Astrocyte (in vitro differentiated cells and primary cell): ENCODE data around the gene FGGY. TPM values are rescaled to one million over a fixed set of nuclear protein-coding genes. Genes with fewer than 3 reads are reported as not detected.
A peak's percentile ranks its signal among the peaks of the same experiment; 100 is the strongest.

ENCODE experiments used
- DNase-seq: peaks from one replicate; pipeline ENCODE4 v3.0.0-alpha.2; 2010; ENCODE audit warnings: low read depth
- FAIRE-seq: peaks from 2 replicates; lab custom pipeline; 2011; peaks lifted over from hg19 to GRCh38; lab: Jason Lieb, UNC
- H2AFZ ChIP-seq: 2 replicates; pipeline ENCODE4 v1.6.0; 2012; ENCODE audit warnings: low read depth, low read length, inconsistent platforms
- H3K27ac ChIP-seq: 2 replicates; pipeline ENCODE4 v1.5.1; 2011; ENCODE audit warnings: low read depth, low read length, inconsistent platforms
- H3K27me3 ChIP-seq: 2 replicates; pipeline ENCODE4 v1.6.0; 2011; ENCODE audit warnings: low read length, inconsistent platforms; ENCODE audit not compliant: insufficient read depth
- H3K36me3 ChIP-seq: 2 replicates; pipeline ENCODE4 v1.5.1; 2011; ENCODE audit warnings: low read length, inconsistent platforms; ENCODE audit not compliant: insufficient read depth
- H3K4me1 ChIP-seq: 2 replicates; pipeline ENCODE4 v1.5.1; 2011; ENCODE audit warnings: low read length, inconsistent platforms; ENCODE audit not compliant: insufficient read depth
- H3K4me2 ChIP-seq: 2 replicates; pipeline ENCODE4 v1.6.0; 2012; ENCODE audit warnings: low read length, inconsistent platforms
- H3K4me3 ChIP-seq: 2 replicates; pipeline ENCODE4 v1.5.1; 2011; ENCODE audit warnings: low read depth, mild to moderate bottlenecking, low read length, inconsistent platforms; ENCODE audit not compliant: insufficient read depth
- H3K79me2 ChIP-seq: 2 replicates; pipeline ENCODE4 v1.6.0; 2012; ENCODE audit warnings: mild to moderate bottlenecking, low read length, inconsistent platforms; ENCODE audit not compliant: insufficient read depth
- H3K9ac ChIP-seq: 2 replicates; pipeline ENCODE4 v1.6.0; 2012; ENCODE audit warnings: mild to moderate bottlenecking, low read length, inconsistent platforms
- H3K9me3 ChIP-seq: 2 replicates; pipeline ENCODE4 v1.5.1; 2012; ENCODE audit warnings: low read depth, mild to moderate bottlenecking, low read length, inconsistent platforms; ENCODE audit not compliant: insufficient read depth
- H4K20me1 ChIP-seq: 2 replicates; pipeline ENCODE4 v1.6.0; 2012; ENCODE audit warnings: low read length, inconsistent platforms; ENCODE audit not compliant: insufficient read depth
- H3K27ac Mint-ChIP-seq: one replicate; pipeline ENCODE4 v1.8.0; 2021; ENCODE audit warnings: mild to moderate bottlenecking, mixed read lengths; ENCODE audit not compliant: unreplicated experiment
- H3K27me3 Mint-ChIP-seq: one replicate; pipeline ENCODE4 v1.8.0; 2021; ENCODE audit warnings: low read depth, mixed read lengths; ENCODE audit not compliant: unreplicated experiment
- H3K36me3 Mint-ChIP-seq: one replicate; pipeline ENCODE4 v1.8.0; 2021; ENCODE audit warnings: low read depth, mixed read lengths; ENCODE audit not compliant: unreplicated experiment
- H3K4me1 Mint-ChIP-seq: one replicate; pipeline ENCODE4 v1.8.0; 2021; ENCODE audit warnings: low read depth, mixed read lengths; ENCODE audit not compliant: unreplicated experiment
- H3K4me3 Mint-ChIP-seq: one replicate; pipeline ENCODE4 v1.8.0; 2021; ENCODE audit warnings: mild to moderate bottlenecking, moderate library complexity, mixed read lengths; ENCODE audit not compliant: unreplicated experiment
- H3K9me3 Mint-ChIP-seq: one replicate; pipeline ENCODE4 v1.8.0; 2021; ENCODE audit warnings: mild to moderate bottlenecking, mixed read lengths; ENCODE audit not compliant: unreplicated experiment
- CTCF ChIP-seq: IDR thresholded peaks from 2 replicates; pipeline ENCODE4 v1.5.1; 2011; ENCODE audit warnings: low read depth, mild to moderate bottlenecking, inconsistent platforms, low read length, moderate library complexity; ENCODE audit not compliant: insufficient read depth
- EZH2 ChIP-seq: IDR thresholded peaks from 2 replicates; pipeline ENCODE4 v1.6.1; 2012; ENCODE audit warnings: mild to moderate bottlenecking, low read length, inconsistent platforms; ENCODE audit not compliant: insufficient read depth
- total RNA-seq: library from RNA; stranded (reverse); gene quantifications from 2 replicates; pipeline ENCODE4 v1.2.1, GENCODE V29; 2021

The FGGY gene
- total RNA-seq, 1 donor from 2014 or later: 6.8 TPM

- Histone ChIP-seq H3K4me1 (peaks cover 12% of the 10 kb centered on the region), H3K4me2 (no peak overlapping the region), H3K4me3 (no peak overlapping the region), H3K27me3 (no peaks in the 10 kb centered on the region), H3K79me2 (no peaks in the 10 kb centered on the region), H3K27ac (no peak overlapping the region), H3K9me3 (no peaks in the 10 kb centered on the region), H2AFZ (no peak overlapping the region), H3K9ac (no peak overlapping the region), H3K36me3 (no peaks in the 10 kb centered on the region), H4K20me1 (no peaks in the 10 kb centered on the region)
- TF ChIP-seq CTCF (no peak), EZH2 (no peak)
- FAIRE-seq (peak; percentile 55), DNase-seq (peak; percentile 60)
- H3K36me3 Mint-ChIP-seq: no peaks in the 10 kb centered on the region
- H3K27ac Mint-ChIP-seq: no peak overlapping the region
- H3K27me3 Mint-ChIP-seq: no peaks in the 10 kb centered on the region
- H3K9me3 Mint-ChIP-seq: peaks cover 2% of the 10 kb centered on the region
- H3K4me1 Mint-ChIP-seq: peaks cover 12% of the 10 kb centered on the region
- no peak overlapping the region for H3K4me3 Mint-ChIP-seq
These were observed 223.3 kb downstream of the FGGY start for GRCh38 chr1:59520194-59520593.

- peaks cover 12% of the 10 kb centered on the region for H3K4me1 ChIP-seq
- H3K27ac ChIP-seq: peak overlapping the region; percentile 69
- Mint-ChIP-seq H3K4me1 (peaks cover 12% of the 10 kb centered on the region), H3K36me3 (no peaks in the 10 kb centered on the region), H3K4me3 (no peak overlapping the region), H3K27me3 (no peaks in the 10 kb centered on the region), H3K27ac (no peak overlapping the region), H3K9me3 (no peaks in the 10 kb centered on the region)
- TF ChIP-seq EZH2 (no peak), CTCF (no peak)
- H3K36me3 ChIP-seq: no peaks in the 10 kb centered on the region
- H3K27me3 ChIP-seq: no peaks in the 10 kb centered on the region
- peak; percentile 91 for DNase-seq
- peak overlapping the region; percentile 63 for H3K4me2 ChIP-seq
- H3K9ac ChIP-seq: peak overlapping the region; percentile 53
- H3K9me3 ChIP-seq: no peaks in the 10 kb centered on the region
- no peaks in the 10 kb centered on the region for H3K79me2 ChIP-seq
- no peaks in the 10 kb centered on the region for H4K20me1 ChIP-seq
- H3K4me3 ChIP-seq: no peak overlapping the region
- H2AFZ ChIP-seq: peak overlapping the region; percentile 48
- peak; percentile 34 for FAIRE-seq
These were observed 224.0 kb downstream of the FGGY start for GRCh38 chr1:59520827-59521418.

- FAIRE-seq (no peak), DNase-seq (peak; percentile 66)
- no peak overlapping the region for H3K4me3 ChIP-seq
- H3K36me3 Mint-ChIP-seq: no peaks in the 10 kb centered on the region
- peak overlapping the region; percentile 53 for H3K9ac ChIP-seq
- H3K9me3 Mint-ChIP-seq: no peaks in the 10 kb centered on the region
- H3K36me3 ChIP-seq: no peaks in the 10 kb centered on the region
- H4K20me1 ChIP-seq: no peaks in the 10 kb centered on the region
- H3K4me3 Mint-ChIP-seq: no peak overlapping the region
- no peaks in the 10 kb centered on the region for H3K9me3 ChIP-seq
- peaks cover 12% of the 10 kb centered on the region for H3K4me1 ChIP-seq
- no peaks in the 10 kb centered on the region for H3K27me3 ChIP-seq
- peaks cover 17% of the 10 kb centered on the region for H3K4me1 Mint-ChIP-seq
- H3K27ac Mint-ChIP-seq: no peak overlapping the region
- H3K27me3 Mint-ChIP-seq: no peaks in the 10 kb centered on the region
- H3K27ac ChIP-seq: peak overlapping the region; percentile 69
- H3K4me2 ChIP-seq: peak overlapping the region; percentile 63
- no peak for TF ChIP-seq CTCF
- peak overlapping the region; percentile 48 for H2AFZ ChIP-seq
- no peaks in the 10 kb centered on the region for H3K79me2 ChIP-seq
These were observed 224.6 kb downstream of the FGGY start for GRCh38 chr1:59521456-59521855.
